GM21381 (cell line): ENCODE data around the gene ANKRD44.
"Not testable (repeated sequence)": the region's sequence is repeated elsewhere in the genome, so short reads cannot be mapped to it uniquely, and the experiment has no call there.

Experiments
- ATAC-seq: cut with Tn5 transposase; IDR thresholded peaks from one replicate; pipeline ENCODE4 v1.9.1; 2021; ENCODE audit warnings: mild to moderate bottlenecking, moderate library complexity; ENCODE audit not compliant: unreplicated experiment

The ANKRD44 gene

GRCh38 chr2:197240421-197241041 is 70.0 kb downstream of the ANKRD44 start:
- no peak for ATAC-seq

GRCh38 chr2:197240018-197240417 is 70.6 kb downstream of the ANKRD44 start:
- not testable (repeated sequence) for ATAC-seq

GRCh38 chr2:197239434-197239833 is 71.1 kb downstream of the ANKRD44 start:
- peak; percentile 66 for ATAC-seq

- peak; percentile 35 for ATAC-seq
Observed at GRCh38 chr2:197238043-197238365, 72.6 kb downstream of the ANKRD44 start.

- ATAC-seq: no peak
Observed at GRCh38 chr2:197237291-197238042, 73.1 kb downstream of the ANKRD44 start.

GRCh38 chr2:197236816-197237215 is 73.8 kb downstream of the ANKRD44 start:
- no peak for ATAC-seq

GRCh38 chr2:197236159-197236558 is 74.4 kb downstream of the ANKRD44 start:
- ATAC-seq: no peak

- no peak for ATAC-seq
Observed at GRCh38 chr2:197235711-197236110, 74.9 kb downstream of the ANKRD44 start.

- no peak for ATAC-seq
Observed at GRCh38 chr2:197234671-197235191, 75.8 kb downstream of the ANKRD44 start.

GRCh38 chr2:197233473-197233872 is 77.1 kb downstream of the ANKRD44 start:
- ATAC-seq: no peak

- no peak for ATAC-seq
Observed at GRCh38 chr2:197232010-197232409, 78.6 kb downstream of the ANKRD44 start.

GRCh38 chr2:197229509-197230443 is 80.8 kb downstream of the ANKRD44 start:
- ATAC-seq: no peak

GRCh38 chr2:197223451-197223850 is 87.1 kb downstream of the ANKRD44 start:
- no peak for ATAC-seq

GRCh38 chr2:197219636-197220035 is 90.9 kb downstream of the ANKRD44 start:
- ATAC-seq: no peak

GRCh38 chr2:197217541-197217940 is 93.0 kb downstream of the ANKRD44 start:
- no peak for ATAC-seq

GRCh38 chr2:197216361-197216979 is 94.1 kb downstream of the ANKRD44 start:
- ATAC-seq: peak; percentile 68

- ATAC-seq: peak; percentile 40
Observed at GRCh38 chr2:197215748-197216360, 94.7 kb downstream of the ANKRD44 start.

GRCh38 chr2:197212344-197213262 is 98.0 kb downstream of the ANKRD44 start:
- no peak for ATAC-seq

GRCh38 chr2:197211881-197212342 is 98.7 kb downstream of the ANKRD44 start:
- no peak for ATAC-seq
